ENCODE measurements around the gene AHDC1. TPM values are rescaled to one million over a fixed set of nuclear protein-coding genes. Genes with fewer than 3 reads are reported as not detected.

Gene AHDC1
- total and polyA plus RNA-seq, 2 of the 13 experiments (the other 11 are each of a cell fraction or from before 2014, with no cell fraction given) = 1.0 to 2.7 TPM

- TF ChIP-seq ARID4A (CRISPR knock-in tag; IDR thresholded peaks at IDR 0.05; ENCODE audit: borderline replicate concordance) = no peak
Measured at GRCh38 chr1:27574871-27575831, 28.8 kb downstream of the AHDC1 start (continued).

- no peaks in the 10 kb centered on the region for H3K36me3 ChIP-seq (replicated peaks in 1 of 2; ENCODE audit: control insufficient read depth in 1 of 2, insufficient read depth in 2 of 2, low read length in 2 of 2)
- H3K9me3 ChIP-seq (ENCODE audit: low read length) = no peaks in the 10 kb centered on the region
- ATAC-seq = peak; percentile 2
- H3K4me2 ChIP-seq (ENCODE audit: low read depth, low read length) = peak overlapping the region; percentile 70
- H4K20me1 ChIP-seq (ENCODE audit: insufficient read depth, low read length) = peaks cover 17% of the 10 kb centered on the region
- peaks cover 22% of the 10 kb centered on the region for H3K79me2 ChIP-seq (ENCODE audit: insufficient read depth, low read length)
- in situ Hi-C loops (cut with HindIII; ENCODE audit: extremely low pct_ligation_motif_present, low pct_unique_long_range_greater_than_20kb) = no loop called here
- peak; percentile 91 for FAIRE-seq
- intact Hi-C loops (cut with micrococcal nuclease; ENCODE audit: unreplicated experiment) = loop anchor here (1.0 to 5.0 kb wide), 2 partner anchors 12 to 47 kb away; no protein-coding TSS in a partner anchor
- BruUV-seq (replicated peaks) = no TSS peak
- H3K4me1 ChIP-seq (ENCODE audit: insufficient read depth, low read length) = peaks cover 79% of the 10 kb centered on the region
- H3K27me3 ChIP-seq (ENCODE audit: control insufficient read depth in 1 of 2, insufficient read depth in 2 of 2, low read length in 2 of 2) = no peaks in the 10 kb centered on the region
- DNase-seq (ENCODE audit: low spot score) = peak; percentile 86
- CTCF ChIA-PET (ENCODE audit: low intra/inter-chr PET ratio, low total read pairs) = no interaction called here
- no peak overlapping the region for H2AFZ ChIP-seq (ENCODE audit: low read length)
- WGBS (ENCODE audit: low lambda C conversion rate) = 12% methylated on average over 7 of the region's 8 CpGs
- H3K27ac ChIP-seq (ENCODE audit: extremely low read length, insufficient read depth, low read length) = peak overlapping the region; percentile 68
- H3K9ac ChIP-seq (ENCODE audit: insufficient read depth, low read depth, low read length) = no peak overlapping the region
- peak overlapping the region in 2 of 3 experiments; percentile 60 to 61; a peak in 3 of 6 replicates for H3K4me3 ChIP-seq (replicated peaks in 1 of 3; ENCODE audit: insufficient read depth in 1 of 3, low read depth in 2 of 3, low read length in 3 of 3)
- POLR2A ChIA-PET = interaction anchor here (0.9 to 4.5 kb wide), 9 partner anchors 11 to 47 kb away, joined by 3 to 48 read pairs (median 6); partner anchors contain the start of gene AHDC1
- TF ChIP-seq ZSCAN21 (CRISPR knock-in tag; IDR thresholded peaks at IDR 0.05; ENCODE audit: borderline replicate concordance) (no peak), MAFK (conservative IDR thresholded peaks at IDR 0.05 in 1 of 2, IDR thresholded peaks at IDR 0.05 in 1 of 2; ENCODE audit: low read length in 2 of 2) (no peak), NCOA2 (CRISPR knock-in tag; IDR thresholded peaks at IDR 0.05) (peak; percentile 90), TEAD3 (CRISPR knock-in tag; optimal IDR thresholded peaks at IDR 0.05; ENCODE audit: borderline replicate concordance) (peak; percentile 64), SMAD9 (CRISPR knock-in tag; IDR thresholded peaks at IDR 0.05) (no peak), ZNF609 (CRISPR knock-in tag; IDR thresholded peaks at IDR 0.05; ENCODE audit: borderline replicate concordance) (peak; percentile 71; the same call in 1 of the 2 replicates), ZNF136 (CRISPR knock-in tag; IDR thresholded peaks at IDR 0.05; ENCODE audit: low read depth) (no peak)
Measured at GRCh38 chr1:27574001-27574781, 29.8 kb downstream of the AHDC1 start.

All from HepG2 (cell line).